M059J (cell line): ENCODE measurements around the gene TCERG1L. TPM values are rescaled to one million over a fixed set of nuclear protein-coding genes. Genes with fewer than 3 reads are reported as not detected.

Source experiments
- DNase-seq: peaks from one replicate; pipeline ENCODE4 v3.0.0-alpha.2; 2012; ENCODE audit warnings: low read depth
- total RNA-seq: library from RNA; depleted of rRNA; stranded (reverse); fragments of >200 nt; shearing (Covaris generic); gene quantifications from 2 replicates; pipeline ENCODE4 v1.2.3, GENCODE V29; 2014

Gene TCERG1L
- total RNA-seq, 1 experiment from 2014 or later, result not detected

- DNase-seq, result no peak
Measured at GRCh38 chr10:131227163-131227740, 84.3 kb downstream of the TCERG1L start.

GRCh38 chr10:131226446-131227162, 84.9 kb downstream of the TCERG1L start:
- no peak for DNase-seq

GRCh38 chr10:131224106-131224505, 87.4 kb downstream of the TCERG1L start:
- no peak for DNase-seq

DNA sequence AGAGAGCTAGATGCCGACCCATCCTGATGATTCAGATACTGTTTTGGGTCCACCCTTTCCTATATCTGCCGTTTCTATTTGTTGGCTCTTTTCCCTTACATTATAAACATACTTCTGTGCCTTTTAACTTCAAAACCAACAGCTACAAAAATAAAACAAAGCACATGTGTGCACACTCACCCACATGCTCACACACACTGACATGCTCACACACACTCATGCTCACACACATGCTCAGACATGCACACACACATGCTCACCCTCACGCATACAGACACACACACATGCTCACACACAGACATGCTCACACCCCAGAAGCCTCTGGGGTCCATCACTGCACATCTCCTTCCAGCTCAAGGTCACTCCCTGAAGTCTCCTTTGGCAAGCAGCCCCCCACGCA, 88.1 kb downstream of the TCERG1L start:
- no peak for DNase-seq

- DNase-seq, result no peak
Measured at GRCh38 chr10:131222986-131223385, 88.5 kb downstream of the TCERG1L start.

DNA sequence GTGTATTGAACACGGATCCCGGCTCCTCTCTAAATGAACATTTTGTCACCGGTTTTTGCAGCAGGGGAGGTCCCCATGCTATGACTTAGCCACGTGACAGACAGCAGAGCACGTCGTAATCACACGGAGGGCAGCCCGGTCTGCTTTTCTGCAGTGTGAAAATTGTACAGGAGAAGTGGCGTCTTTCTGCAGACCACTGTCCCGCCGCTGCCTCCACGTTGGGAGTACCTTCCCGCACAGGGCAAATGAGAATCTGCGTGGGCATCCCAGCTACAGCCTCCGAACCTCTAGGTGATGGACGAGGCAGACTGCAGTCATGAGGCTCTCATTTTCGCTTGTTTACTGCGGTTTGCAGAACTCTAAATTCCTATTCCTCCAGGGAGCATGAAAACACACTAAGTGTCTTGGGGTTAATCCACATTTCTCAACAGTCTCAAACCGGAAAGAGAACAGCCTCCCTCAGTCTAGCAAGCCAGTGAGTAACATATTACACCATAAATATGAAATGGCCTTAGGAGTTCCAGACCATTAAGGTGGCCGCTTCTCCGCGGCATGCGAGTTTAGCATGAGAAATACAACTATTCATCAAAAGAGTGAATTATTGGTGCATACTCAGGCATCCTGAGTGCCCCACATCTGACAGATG, 89.8 kb downstream of the TCERG1L start:
- no peak for DNase-seq

GRCh38 chr10:131220601-131221171, 90.8 kb downstream of the TCERG1L start:
- DNase-seq, result no peak

GRCh38 chr10:131219955-131220489, 91.5 kb downstream of the TCERG1L start:
- no peak for DNase-seq

DNA sequence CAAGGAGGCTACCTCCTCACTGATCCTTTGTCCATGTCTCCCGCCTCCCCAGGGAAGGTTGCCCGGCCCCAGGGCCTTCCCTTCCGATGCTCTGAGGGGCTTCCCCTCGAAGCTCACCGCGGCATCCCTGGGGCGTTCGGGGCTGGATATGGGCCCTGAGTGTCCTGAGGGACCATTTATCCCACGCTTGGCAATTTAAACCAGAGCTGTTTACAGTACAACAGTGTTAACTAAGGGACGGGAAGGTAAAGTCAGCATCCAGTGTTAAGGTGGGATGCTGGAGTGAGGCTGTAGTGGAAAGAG, 92.0 kb downstream of the TCERG1L start:
- DNase-seq, result no peak

DNA sequence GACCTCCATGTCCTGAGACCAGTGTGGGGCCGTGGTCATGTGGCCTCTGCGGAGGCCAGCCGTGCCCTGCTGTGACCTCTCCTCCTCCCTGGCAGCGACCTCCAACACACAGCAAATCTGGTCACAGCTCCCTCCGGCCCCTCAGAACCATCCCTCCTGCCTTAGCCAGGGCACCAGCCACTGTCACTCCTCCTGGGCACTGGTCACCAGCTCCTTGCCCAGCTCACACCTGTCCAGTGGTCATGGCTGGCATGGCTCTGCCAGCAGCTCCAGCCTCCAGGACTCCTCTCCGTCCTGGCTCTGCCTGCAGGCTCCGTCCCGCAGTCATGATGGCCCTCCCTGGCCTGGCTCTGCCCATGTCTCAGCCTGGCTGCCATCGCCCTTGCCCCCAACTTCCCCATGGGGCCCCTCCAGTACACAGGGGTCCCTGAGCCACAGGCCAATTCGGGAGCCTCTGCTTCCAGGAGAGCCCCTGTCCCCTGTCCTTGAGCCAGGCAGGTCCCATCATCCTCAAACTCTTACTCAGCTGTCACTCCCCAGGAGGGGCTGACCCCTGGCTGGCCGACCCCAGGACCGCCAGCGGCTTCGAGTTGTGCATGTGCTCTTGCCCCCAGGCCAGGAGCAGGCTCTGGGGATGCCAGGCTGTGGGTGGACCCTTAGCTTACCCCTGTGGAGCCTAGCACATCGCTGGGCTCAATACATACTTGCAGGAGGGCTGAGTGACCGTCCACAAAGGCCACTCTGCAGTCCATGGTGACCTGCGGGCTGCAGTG, 92.5 kb downstream of the TCERG1L start:
- no peak for DNase-seq

- no peak for DNase-seq
Measured at GRCh38 chr10:131216681-131217230, 94.8 kb downstream of the TCERG1L start.

GRCh38 chr10:131215776-131216175, 95.7 kb downstream of the TCERG1L start:
- DNase-seq, result no peak

GRCh38 chr10:131214521-131215244, 96.8 kb downstream of the TCERG1L start:
- DNase-seq, result no peak

GRCh38 chr10:131213741-131214505, 97.6 kb downstream of the TCERG1L start:
- no peak for DNase-seq

- DNase-seq, result no peak
Measured at GRCh38 chr10:131212763-131213325, 98.7 kb downstream of the TCERG1L start.

- no peak for DNase-seq
Measured at GRCh38 chr10:131211965-131212619, 99.4 kb downstream of the TCERG1L start.

GRCh38 chr10:131211559-131211958, 100.0 kb downstream of the TCERG1L start:
- DNase-seq, result no peak

GRCh38 chr10:131211146-131211545, 100.4 kb downstream of the TCERG1L start:
- no peak for DNase-seq

GRCh38 chr10:131210181-131210580, 101.3 kb downstream of the TCERG1L start:
- DNase-seq, result no peak
